H4 (cell line): ENCODE measurements around the gene PRKN. TPM values are rescaled to one million over a fixed set of nuclear protein-coding genes. Genes with fewer than 3 reads are reported as not detected.

Experiments used
- DNase-seq: peaks from one replicate; pipeline ENCODE4 v3.0.0-alpha.2; 2015; ENCODE audit warnings: low spot score
- total RNA-seq: library from RNA; depleted of rRNA; stranded (reverse); fragments of >200 nt; shearing (Covaris generic); gene quantifications from 2 replicates; pipeline ENCODE4 v1.2.3, GENCODE V29; 2014

The PRKN gene
- total RNA-seq, 1 experiment from 2014 or later: 0.19 TPM

- DNase-seq: no peak
Measured at GRCh38 chr6:161422710-161423680, 1304.6 kb downstream of the PRKN start.

- DNase-seq: peak; percentile 81
Measured at GRCh38 chr6:161418463-161418945, 1309.1 kb downstream of the PRKN start.

- peak; percentile 34 for DNase-seq
Measured at GRCh38 chr6:161417717-161418462, 1309.7 kb downstream of the PRKN start.

GRCh38 chr6:161415302-161415855 is 1312.2 kb downstream of the PRKN start:
- no peak for DNase-seq

- no peak for DNase-seq
Measured at GRCh38 chr6:161414707-161415106, 1312.9 kb downstream of the PRKN start.

GRCh38 chr6:161414180-161414579 is 1313.4 kb downstream of the PRKN start:
- no peak for DNase-seq

- DNase-seq: no peak
Measured at GRCh38 chr6:161413355-161413771, 1314.2 kb downstream of the PRKN start.

GRCh38 chr6:161412795-161413194 is 1314.8 kb downstream of the PRKN start:
- DNase-seq: no peak

GRCh38 chr6:161411265-161411944 is 1316.2 kb downstream of the PRKN start:
- DNase-seq: no peak

GRCh38 chr6:161410736-161411135 is 1316.8 kb downstream of the PRKN start:
- no peak for DNase-seq

GRCh38 chr6:161410076-161410475 is 1317.5 kb downstream of the PRKN start:
- no peak for DNase-seq

GRCh38 chr6:161409353-161409752 is 1318.2 kb downstream of the PRKN start:
- DNase-seq: no peak

- no peak for DNase-seq
Measured at GRCh38 chr6:161408041-161408440, 1319.5 kb downstream of the PRKN start.

GRCh38 chr6:161407581-161407980 is 1320.0 kb downstream of the PRKN start:
- DNase-seq: no peak

GRCh38 chr6:161407115-161407514 is 1320.5 kb downstream of the PRKN start:
- no peak for DNase-seq

- no peak for DNase-seq
Measured at GRCh38 chr6:161406646-161407045, 1320.9 kb downstream of the PRKN start.

- no peak for DNase-seq
Measured at GRCh38 chr6:161405418-161405817, 1322.1 kb downstream of the PRKN start.

GRCh38 chr6:161403717-161404116 is 1323.8 kb downstream of the PRKN start:
- DNase-seq: no peak

GRCh38 chr6:161401587-161402309 is 1325.8 kb downstream of the PRKN start:
- no peak for DNase-seq

GRCh38 chr6:161400671-161401070 is 1326.9 kb downstream of the PRKN start:
- DNase-seq: no peak

GRCh38 chr6:161396539-161396938 is 1331.0 kb downstream of the PRKN start:
- no peak for DNase-seq
